Activated CD8-positive, alpha-beta memory T cell treated with anti-CD3 and anti-CD28 coated beads, Interleukin-2, amount 50 U/mL, for 1 hour (primary cell): ENCODE measurements around the gene QDPR.
"Not testable (repeated sequence)": the region's sequence is repeated elsewhere in the genome, so short reads cannot be mapped to it uniquely, and the experiment has no call there.

ENCODE experiments used
- DNase-seq: peaks from one replicate; pipeline ENCODE4 v3.0.0-alpha.2; 2020; ENCODE audit errors: extremely low read depth

Gene QDPR

GRCh38 chr4:17511950-17512795, at the start of gene QDPR:
Gene QDPR (minus strand): TSS chr4:17512090. CDS start chr4:17512054, 36 bp downstream.
- peak; percentile 11 for DNase-seq

GRCh38 chr4:17561195-17561909, 49.5 kb upstream of the QDPR start:
- no peak for DNase-seq

GRCh38 chr4:17560065-17560673, 48.3 kb upstream of the QDPR start:
- DNase-seq: no peak

GRCh38 chr4:17559709-17560048, 47.8 kb upstream of the QDPR start:
- no peak for DNase-seq

GRCh38 chr4:17558941-17559708, 47.2 kb upstream of the QDPR start:
- no peak for DNase-seq

GRCh38 chr4:17557880-17558279, 46.0 kb upstream of the QDPR start:
- no peak for DNase-seq

- no peak for DNase-seq
These were observed 44.6 kb upstream of the QDPR start for GRCh38 chr4:17556498-17556897.

GRCh38 chr4:17554568-17554967, 42.7 kb upstream of the QDPR start:
- DNase-seq: no peak

- DNase-seq: no peak
These were observed 40.5 kb upstream of the QDPR start for GRCh38 chr4:17552427-17552826.

- no peak for DNase-seq
These were observed 38.7 kb upstream of the QDPR start for GRCh38 chr4:17550549-17550948.

- DNase-seq: no peak
These were observed 34.8 kb upstream of the QDPR start for GRCh38 chr4:17546678-17547077.

GRCh38 chr4:17546222-17546621, 34.3 kb upstream of the QDPR start:
- no peak for DNase-seq

- no peak for DNase-seq
These were observed 33.7 kb upstream of the QDPR start for GRCh38 chr4:17545374-17546140.

GRCh38 chr4:17544831-17545234, 32.9 kb upstream of the QDPR start:
- DNase-seq: no peak

GRCh38 chr4:17544205-17544604, 32.3 kb upstream of the QDPR start:
- no peak for DNase-seq

- not testable (repeated sequence) for DNase-seq
These were observed 25.2 kb upstream of the QDPR start for GRCh38 chr4:17537060-17537459.

GRCh38 chr4:17535906-17536305, 24.0 kb upstream of the QDPR start:
- no peak for DNase-seq

- no peak for DNase-seq
These were observed 23.4 kb upstream of the QDPR start for GRCh38 chr4:17535242-17535641.

- no peak for DNase-seq
These were observed 22.8 kb upstream of the QDPR start for GRCh38 chr4:17534705-17535104.

- no peak for DNase-seq
These were observed 19.8 kb upstream of the QDPR start for GRCh38 chr4:17531538-17532285.
